Upper lobe of left lung (tissue), 6 donors: Measurements from ENCODE around the gene PTPN11. TPM values are rescaled to one million over a fixed set of nuclear protein-coding genes. Genes with fewer than 3 reads are reported as not detected.

Source experiments
- ATAC-seq, 2 donors: fragments of 200-7000 bp; cut with Tn5 transposase; one replicate each; pipeline ENCODE4 v1.9.1; 2022; ENCODE audit warnings: mild to moderate bottlenecking in 2 of 2, moderate library complexity in 2 of 2; ENCODE audit not compliant: low FRiP score in 2 of 2
- DNase-seq, 2 donors: peaks; one replicate each; pipeline ENCODE4 v3.0.0-alpha.2; 2019 to 2020
- H3K27ac ChIP-seq, 4 donors: fragments of 200-600 bp; sonication (generic); one replicate each; pipeline ENCODE4 v1.5.1; 2016 to 2019
- H3K27me3 ChIP-seq, 4 donors: fragments of 200-600 bp; sonication (generic); one replicate each; pipeline ENCODE4 v1.5.1; 2017 to 2019
- H3K36me3 ChIP-seq, 4 donors: fragments of 200-600 bp; sonication (generic); one replicate each; pipeline ENCODE4 v1.5.1; 2016 to 2019
- H3K4me1 ChIP-seq, 4 donors: fragments of 200-600 bp; sonication (generic); one replicate each; pipeline ENCODE4 v1.5.1; 2018 to 2019
- H3K4me3 ChIP-seq, 4 donors: fragments of 200-600 bp; sonication (generic); one replicate each; pipeline ENCODE4 v1.5.1; 2017 to 2019; ENCODE audit warnings: mild to moderate bottlenecking in 2 of 4, moderate library complexity in 1 of 4
- H3K9me3 ChIP-seq, 4 donors: fragments of 200-600 bp; sonication (generic); one replicate each; pipeline ENCODE4 v1.5.1; 2018 to 2019
- CTCF ChIP-seq, 6 experiments: fragments of 450-650 bp in 4 of 6; fragments of 200-600 bp in 2 of 6; sonication (generic) in 2 of 6; IDR thresholded peaks; one replicate each; pipeline ENCODE4 v1.5.1; 2016 to 2019; ENCODE audit warnings: antibody characterized with exemption in 6 of 6
- EP300 ChIP-seq, 4 donors: sonication (generic); formaldehyde crosslinking; IDR thresholded peaks; one replicate each; pipeline ENCODE4 v1.5.1; 2017; ENCODE audit warnings: antibody characterized with exemption in 4 of 4, control low read depth in 2 of 4
- POLR2A ChIP-seq, 4 donors: fragments of 450-650 bp; IDR thresholded peaks; one replicate each; pipeline ENCODE4 v1.5.1; 2016 to 2017; ENCODE audit warnings: antibody characterized with exemption in 4 of 4, mild to moderate bottlenecking in 2 of 4
- POLR2AphosphoS5 ChIP-seq, 2 donors: sonication (generic); formaldehyde crosslinking; IDR thresholded peaks; one replicate each; pipeline ENCODE4 v1.5.1; 2017; ENCODE audit warnings: antibody characterized with exemption in 2 of 2
- WGBS, 2 donors: methylation state at CpG; one replicate each; pipeline ENCODE4 v1.1.5; 2017 to 2018; 5-methylcytosine and 5-hydroxymethylcytosine counted together
- total RNA-seq, 6 donors: library from RNA; depleted of rRNA in 4 of 6; stranded (reverse); fragments of >200 nt in 4 of 6; gene quantifications; one replicate each; pipeline versions ENCODE4 v1.1.0 to v1.2.1, GENCODE V29; 2016 to 2021
- donor health status: DM: no; HTN: no; CAD: no; lungs with moderate emphysema.
- donor health status: DM: no; HTN: yes; CAD: no; lungs with severe emphysema.

The PTPN11 gene
- 10 to 100 TPM; 52.0 to 99.1 (median 84.5) TPM for total RNA-seq

GRCh38 chr12:112418608-112419296 lies at the start of gene PTPN11:
Gene PTPN11 (plus strand): TSS chr12:112418947. CDS start chr12:112419112, 165 bp downstream.
- ATAC-seq (peak; percentile 92 to 98), DNase-seq (peak; percentile 88 to 99)
- Histone ChIP-seq H3K27me3 (no peaks in the 10 kb centered on the region), H3K4me3 (peak within 1 kb of the TSS; percentile 85 to 99 (median 88)), H3K9me3 (no peaks in the 10 kb centered on the region), H3K4me1 (peaks cover 30 to 47% (median 32%) of the 10 kb centered on the region in 4 donors), H3K27ac (peak within 1 kb of the TSS; percentile 97 to 100 (median 99)), H3K36me3 (no peaks in the 10 kb centered on the region)
- peak in 5 of 6 experiments; percentile 22 to 64 (median 44) for TF ChIP-seq CTCF (IDR thresholded peaks at IDR 0.05)
- TF ChIP-seq EP300 (IDR thresholded peaks at IDR 0.05): peak in 2 of 4 donors; percentile 55 to 68
- peak; percentile 98 to 99 for TF ChIP-seq POLR2AphosphoS5 (IDR thresholded peaks at IDR 0.05)
- TF ChIP-seq POLR2A (IDR thresholded peaks at IDR 0.05): peak; percentile 72 to 96 (median 87)
- 0 to 2% methylated on average over 11 to 60 of the region's 89 CpGs for WGBS, 2 donors

- no peak for DNase-seq
- ATAC-seq: no peak
- H3K4me3 ChIP-seq: no peak overlapping the region
- H3K4me1 ChIP-seq: peaks cover 0 to 7% (median 4%) of the 10 kb centered on the region in 4 donors
- H3K36me3 ChIP-seq: no peaks in the 10 kb centered on the region
- WGBS, 2 donors: 24 to 37% methylated on average over 1 of the region's 1 CpG
- no peaks in the 10 kb centered on the region for H3K9me3 ChIP-seq
- H3K27me3 ChIP-seq: no peaks in the 10 kb centered on the region
- no peak overlapping the region for H3K27ac ChIP-seq
- TF ChIP-seq POLR2AphosphoS5 (IDR thresholded peaks at IDR 0.05) (no peak), CTCF (IDR thresholded peaks at IDR 0.05) (no peak), EP300 (IDR thresholded peaks at IDR 0.05) (no peak), POLR2A (IDR thresholded peaks at IDR 0.05) (no peak)
Measured at GRCh38 chr12:112370199-112370598, 48.5 kb upstream of the PTPN11 start.

GRCh38 chr12:112370868-112371510 lies 47.8 kb upstream of the PTPN11 start:
- Histone ChIP-seq H3K27ac (no peak overlapping the region), H3K27me3 (no peaks in the 10 kb centered on the region), H3K36me3 (no peaks in the 10 kb centered on the region), H3K9me3 (no peaks in the 10 kb centered on the region), H3K4me1 (peaks cover 0 to 7% (median 4%) of the 10 kb centered on the region in 4 donors), H3K4me3 (no peak overlapping the region)
- ATAC-seq (no peak), DNase-seq (no peak)
- whole genome bisulfite sequencing, 2 donors: 76 to 83% methylated on average over 7 to 8 of the region's 8 CpGs
- TF ChIP-seq POLR2A (IDR thresholded peaks at IDR 0.05) (no peak), CTCF (IDR thresholded peaks at IDR 0.05) (no peak), EP300 (IDR thresholded peaks at IDR 0.05) (no peak), POLR2AphosphoS5 (IDR thresholded peaks at IDR 0.05) (no peak)

- WGBS, 2 donors: 88 to 90% methylated on average over 3 of the region's 3 CpGs
Measured at GRCh38 chr12:112374166-112374740, 44.5 kb upstream of the PTPN11 start.

More at GRCh38 chr12:112374166-112374740, 44.5 kb upstream of the PTPN11 start:
- Histone ChIP-seq H3K4me1 (peaks cover 0 to 8% (median 4%) of the 10 kb centered on the region in 4 donors), H3K27me3 (no peaks in the 10 kb centered on the region), H3K4me3 (no peak overlapping the region), H3K36me3 (no peaks in the 10 kb centered on the region), H3K27ac (no peak overlapping the region), H3K9me3 (no peaks in the 10 kb centered on the region)
- DNase-seq (no peak), ATAC-seq (no peak)
- no peak for TF ChIP-seq POLR2AphosphoS5 (IDR thresholded peaks at IDR 0.05)
- TF ChIP-seq POLR2A (IDR thresholded peaks at IDR 0.05): no peak
- no peak for TF ChIP-seq CTCF (IDR thresholded peaks at IDR 0.05)
- no peak for TF ChIP-seq EP300 (IDR thresholded peaks at IDR 0.05)
